Esophagus mucosa (tissue), 1 donor: ENCODE results near the gene MCEMP1. TPM values are rescaled to one million over a fixed set of nuclear protein-coding genes. Genes with fewer than 3 reads are reported as not detected.
A peak's percentile ranks its signal among the peaks of the same experiment; 100 is the strongest.

Source experiments
- ATAC-seq: fragments of 200-7000 bp; cut with Tn5 transposase; one replicate; pipeline ENCODE4 v1.9.1; 2020
- total RNA-seq: library from RNA; stranded (reverse); gene quantifications from one replicate; pipeline ENCODE4 v1.2.4, GENCODE V29; 2023
- donor health status: DM: yes; HTN: yes; CAD: no.

MCEMP1 gene
- total RNA-seq, 1 donor from 2014 or later = 0.24 TPM

GRCh38 chr19:7698583-7698982 is 21.7 kb downstream of the MCEMP1 start:
- no peak for ATAC-seq

GRCh38 chr19:7699003-7699402 is 22.1 kb downstream of the MCEMP1 start:
- no peak for ATAC-seq

- no peak for ATAC-seq
These were observed 22.8 kb downstream of the MCEMP1 start for GRCh38 chr19:7699417-7700401.

DNA sequence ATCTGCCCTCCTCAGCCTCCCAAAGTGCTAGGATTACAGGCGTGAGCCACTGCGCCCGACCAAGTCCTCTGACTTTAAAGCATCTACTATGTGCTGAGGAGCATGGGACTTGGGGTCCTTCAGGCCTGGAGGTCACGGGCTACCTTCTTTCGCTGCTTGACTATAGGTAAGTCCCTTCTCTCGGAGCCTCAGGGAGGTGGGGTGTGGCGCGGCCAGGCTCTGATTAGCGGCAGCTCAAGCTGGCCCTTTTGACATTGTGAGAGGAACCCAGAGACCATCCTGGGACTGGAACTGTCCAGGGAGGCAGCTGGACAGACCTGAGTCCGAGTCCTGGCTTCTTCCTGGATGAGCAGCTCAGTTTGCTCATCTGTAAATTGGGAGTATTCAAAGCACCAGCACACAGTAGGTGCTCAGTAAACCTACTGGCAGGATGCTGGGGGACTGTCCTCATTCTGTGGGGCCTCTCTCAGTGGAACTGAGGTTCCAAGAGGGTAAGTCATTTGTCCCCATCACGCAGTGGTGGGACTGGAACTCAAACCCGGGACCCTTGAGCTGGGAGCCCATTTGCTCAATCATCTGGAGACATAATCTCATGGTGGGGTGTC is 24.3 kb downstream of the MCEMP1 start:
- ATAC-seq = no peak

GRCh38 chr19:7701654-7702457 is 25.0 kb downstream of the MCEMP1 start, which contains the start of gene FCER2:
Gene FCER2, minus strand, starts transcription at chr19:7702131. Its CDS starts 2,371 bp downstream, at chr19:7699760.
- ATAC-seq = peak; percentile 31

DNA sequence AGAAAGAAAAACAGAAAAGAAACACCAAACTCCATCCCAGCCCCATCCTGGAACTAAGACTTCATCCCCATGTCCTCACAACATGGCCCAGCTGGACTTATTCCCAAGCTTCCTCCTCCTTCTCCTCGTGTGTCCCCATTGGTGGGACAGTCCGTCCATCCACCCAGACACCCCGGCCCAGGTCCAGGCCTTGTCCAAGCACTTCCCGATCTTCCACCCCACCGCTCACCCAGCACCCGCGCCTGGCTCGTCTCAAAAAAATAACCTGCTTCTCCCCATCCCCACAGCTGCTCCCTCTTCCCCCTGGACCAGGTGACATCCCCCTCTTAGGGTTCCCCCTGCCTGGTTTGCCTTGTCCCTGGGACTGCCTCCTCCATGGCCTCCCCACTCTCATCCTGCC is 26.4 kb downstream of the MCEMP1 start:
- no peak for ATAC-seq

- no peak for ATAC-seq
These were observed 27.6 kb downstream of the MCEMP1 start for GRCh38 chr19:7704280-7705060.

GRCh38 chr19:7705387-7706187 is 28.7 kb downstream of the MCEMP1 start:
- peak; percentile 30 for ATAC-seq

DNA sequence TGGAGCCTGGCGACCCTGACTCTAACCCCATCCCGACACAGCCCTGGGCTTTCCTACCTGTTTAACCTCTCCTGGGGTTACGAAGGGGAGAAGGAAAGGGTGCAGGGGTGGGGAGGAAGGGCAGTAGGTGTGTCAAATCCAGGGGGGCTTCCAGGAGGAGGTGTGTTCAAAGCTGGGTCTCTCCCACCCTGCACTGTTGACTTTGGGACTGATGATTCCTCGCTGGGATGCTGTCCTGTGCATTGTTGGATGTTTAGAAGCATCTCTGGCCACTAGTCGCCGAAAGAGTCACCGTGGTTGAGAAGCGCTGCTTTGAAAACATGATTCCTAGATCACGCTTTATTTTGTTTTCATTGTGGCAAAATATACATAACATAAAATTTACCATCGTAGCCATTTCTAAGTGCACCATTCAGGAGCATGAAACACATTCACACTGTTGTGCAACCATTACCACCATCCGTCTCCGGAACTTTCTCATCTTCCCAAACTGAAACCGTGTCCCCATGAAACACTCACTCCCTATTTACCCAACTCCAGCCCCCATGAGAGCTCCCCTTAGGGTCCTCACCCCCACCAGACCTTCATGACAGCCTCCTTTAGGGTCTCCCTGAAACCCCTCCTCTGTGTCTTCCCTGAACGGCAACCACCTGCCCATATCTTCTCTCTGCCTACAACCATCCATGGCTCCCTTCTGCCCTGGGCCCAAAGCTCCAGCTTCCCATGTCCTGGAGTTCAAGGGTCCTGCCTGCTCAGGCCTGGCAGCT is 29.5 kb downstream of the MCEMP1 start:
- no peak for ATAC-seq

DNA sequence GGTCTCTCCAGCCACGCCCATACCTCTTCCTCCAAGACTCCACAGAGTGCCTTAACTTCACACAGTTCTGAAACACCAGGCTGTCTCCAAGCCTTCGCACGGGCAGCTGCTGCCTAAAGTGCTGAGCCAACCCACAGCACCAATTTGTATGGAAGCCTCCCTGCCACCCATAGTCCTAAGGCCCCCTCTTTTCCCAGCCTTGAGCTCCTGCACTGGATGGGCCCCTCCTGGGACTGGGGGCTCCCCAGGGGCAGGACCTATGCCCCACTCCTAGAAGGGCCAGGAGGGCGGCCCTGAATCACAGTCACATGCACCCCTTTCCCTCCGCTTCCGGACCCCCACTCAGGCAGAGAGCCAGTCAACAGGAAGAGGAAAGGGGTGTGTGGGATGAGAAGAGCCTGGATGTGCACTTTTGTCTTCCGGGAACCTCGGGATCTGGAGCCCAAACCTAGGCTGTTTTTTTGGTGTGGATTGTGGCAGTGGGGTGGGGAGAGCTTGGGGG is 30.1 kb downstream of the MCEMP1 start:
- ATAC-seq = peak; percentile 5

- no peak for ATAC-seq
These were observed 33.1 kb downstream of the MCEMP1 start for GRCh38 chr19:7709932-7710460.

DNA sequence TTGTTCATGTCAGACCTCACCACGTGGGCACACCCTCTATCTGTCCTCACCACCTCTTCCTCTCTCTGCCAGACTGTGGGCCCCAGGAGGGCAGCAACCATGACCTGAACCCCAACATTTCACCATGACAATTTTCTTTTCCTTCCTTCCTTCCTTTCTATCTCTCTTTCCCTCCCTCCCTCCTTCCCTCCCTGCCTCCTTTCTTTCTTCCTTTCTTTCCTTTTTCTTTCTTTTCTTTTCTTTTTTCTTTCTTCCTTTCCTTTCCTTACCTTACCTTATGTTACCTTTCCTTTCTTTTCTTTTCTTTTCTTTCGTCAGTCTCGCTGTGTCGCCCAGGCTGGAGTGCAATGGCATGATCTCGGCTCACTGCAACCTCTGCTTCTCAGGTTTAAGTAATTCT is 33.7 kb downstream of the MCEMP1 start:
- no peak for ATAC-seq

- ATAC-seq = no peak
These were observed 38.8 kb downstream of the MCEMP1 start for GRCh38 chr19:7715671-7716070.

DNA sequence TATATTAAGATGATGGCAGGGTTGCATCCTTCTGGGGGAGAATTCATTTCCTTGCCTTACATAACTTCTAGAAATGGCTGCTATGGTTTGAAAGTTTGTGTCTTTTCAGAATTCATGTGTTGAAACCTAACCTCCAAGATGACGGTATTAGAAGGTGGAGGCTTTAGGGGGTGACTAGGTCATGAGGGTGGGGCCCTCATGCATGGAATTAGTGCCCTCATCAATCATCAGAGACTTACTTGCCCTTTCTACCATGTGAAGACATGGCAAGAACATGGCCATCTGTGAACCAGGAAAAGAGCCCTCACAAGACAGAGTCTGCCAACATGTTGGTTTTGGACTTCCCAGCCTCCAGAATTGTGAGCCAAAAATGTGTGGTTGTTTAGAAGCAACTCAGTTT is 39.9 kb downstream of the MCEMP1 start:
- no peak for ATAC-seq

DNA sequence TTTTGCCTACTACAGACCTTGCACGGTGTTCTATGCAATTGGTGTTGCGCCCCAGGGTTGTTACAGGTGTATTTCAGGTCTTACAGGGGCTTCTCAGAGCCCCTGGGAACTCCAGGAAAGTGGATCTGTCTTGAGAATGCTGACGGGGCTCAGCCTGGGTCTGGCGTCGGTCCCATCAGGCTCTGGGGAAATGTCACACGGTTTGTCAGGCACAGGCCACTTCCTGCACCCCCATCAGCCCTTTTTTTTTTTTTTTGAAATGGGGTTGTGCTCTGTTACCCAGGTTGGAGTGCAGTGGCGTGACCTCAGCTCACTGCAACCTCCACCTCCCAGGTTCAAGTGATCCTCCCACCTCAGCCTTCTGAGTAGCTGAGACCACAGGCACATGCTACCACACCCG is 41.8 kb downstream of the MCEMP1 start:
- no peak for ATAC-seq

- ATAC-seq = no peak
These were observed 43.5 kb downstream of the MCEMP1 start for GRCh38 chr19:7720351-7720750.

DNA sequence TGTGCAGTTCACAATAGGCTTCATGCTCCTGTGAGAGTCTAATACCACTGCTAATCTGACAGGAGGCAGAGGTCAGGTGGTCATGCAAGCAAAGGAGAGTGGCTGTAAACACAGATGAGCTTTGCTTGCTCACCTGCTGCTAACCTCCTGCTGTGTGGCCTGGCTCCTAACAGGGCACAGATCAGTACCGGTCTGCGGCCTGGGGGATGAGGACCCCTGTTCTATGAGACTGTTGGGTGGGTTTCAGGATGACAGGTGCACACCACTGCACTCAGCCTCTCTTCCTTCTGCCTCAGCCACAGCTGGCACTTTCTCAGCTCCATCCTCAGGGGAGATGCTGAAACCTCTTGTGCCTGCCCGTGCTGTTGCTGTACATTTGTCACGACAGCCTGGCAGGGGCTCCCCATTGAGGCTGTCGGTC is 45.4 kb downstream of the MCEMP1 start:
- no peak for ATAC-seq

DNA sequence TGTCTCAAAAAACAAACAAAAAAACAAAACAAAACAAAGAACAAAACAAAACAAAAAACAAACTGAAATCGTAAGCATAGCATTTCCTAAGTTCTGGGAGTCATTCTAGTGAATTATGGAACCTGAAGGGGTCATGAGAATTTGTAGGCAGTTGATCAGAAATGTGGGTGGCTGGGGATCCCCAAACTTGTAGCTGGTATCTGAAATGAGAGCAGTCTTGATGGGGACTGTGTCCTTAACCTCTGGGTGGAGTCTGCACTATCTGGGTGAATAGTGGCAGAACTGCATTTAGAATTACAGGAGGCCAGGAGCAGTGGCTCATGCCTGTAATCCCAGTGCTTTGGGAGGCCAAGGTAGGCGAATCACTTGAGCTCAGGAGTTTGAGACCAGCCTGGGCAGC is 48.9 kb downstream of the MCEMP1 start:
- ATAC-seq = no peak

GRCh38 chr19:7729211-7729610 is 52.3 kb downstream of the MCEMP1 start:
- no peak for ATAC-seq
